Liver (tissue), 9 donors: ENCODE data around the gene INPP5E. TPM values are rescaled to one million over a fixed set of nuclear protein-coding genes. Genes with fewer than 3 reads are reported as not detected.

Source experiments
- DNase-seq: peaks from one replicate; pipeline ENCODE4 v3.0.0-alpha.2; 2017; ENCODE audit warnings: low spot score
- H3K27ac ChIP-seq, 2 donors: one replicate each; pipeline ENCODE4 v1.7.0; 2013; ENCODE audit warnings: inconsistent platforms in 2 of 2, low read length in 2 of 2, control low read depth in 1 of 2, low read depth in 1 of 2, mild to moderate bottlenecking in 1 of 2
- H3K27me3 ChIP-seq, 4 donors: one replicate each; pipeline versions ENCODE4 v1.6.1 to v1.7.0; 2013; ENCODE audit warnings: low read length in 3 of 4, inconsistent platforms in 1 of 4, mild to moderate bottlenecking in 1 of 4, moderate library complexity in 1 of 4; ENCODE audit not compliant: control insufficient read depth in 4 of 4, insufficient read depth in 4 of 4
- H3K36me3 ChIP-seq, 4 donors: one replicate each; pipeline versions ENCODE4 v1.6.1 to v1.7.0; 2013; ENCODE audit warnings: low read length in 3 of 4, mild to moderate bottlenecking in 3 of 4, low read depth in 1 of 4, moderate library complexity in 1 of 4; ENCODE audit not compliant: control insufficient read depth in 4 of 4, insufficient read depth in 3 of 4
- H3K4me1 ChIP-seq, 4 donors: one replicate each; pipeline versions ENCODE4 v1.6.1 to v1.7.0; 2013; ENCODE audit warnings: low read length in 3 of 4, mild to moderate bottlenecking in 3 of 4, moderate library complexity in 1 of 4; ENCODE audit not compliant: control insufficient read depth in 4 of 4, insufficient read depth in 4 of 4
- H3K4me3 ChIP-seq, 3 donors: one replicate each; pipeline versions ENCODE4 v1.6.1 to v1.7.0; 2013; ENCODE audit warnings: low read length in 3 of 3, control low read depth in 1 of 3, low read depth in 1 of 3, mild to moderate bottlenecking in 1 of 3
- H3K9ac ChIP-seq, 2 donors: one replicate each; pipeline ENCODE4 v1.7.0; 2013; ENCODE audit warnings: low read length in 2 of 2, mild to moderate bottlenecking in 2 of 2, moderate library complexity in 2 of 2, control low read depth in 1 of 2, low read depth in 1 of 2
- H3K9me3 ChIP-seq, 4 donors: one replicate each; pipeline versions ENCODE4 v1.6.1 to v1.7.0; 2013; ENCODE audit warnings: low read length in 3 of 4; ENCODE audit not compliant: control insufficient read depth in 4 of 4
- CTCF ChIP-seq: fragments of 150-350 bp; IDR thresholded peaks from 2 replicates; pipeline ENCODE4 v1.5.1; 2017; ENCODE audit warnings: improper control_type of control experiment, low read depth, low read length; ENCODE audit not compliant: missing input control
- EGR1 ChIP-seq, 2 donors: IDR thresholded peaks; 2 replicates each; pipeline ENCODE4 v1.6.1; 2016 to 2018; ENCODE audit warnings: antibody characterized with exemption in 2 of 2, low read depth in 2 of 2
- FOXA2 ChIP-seq: IDR thresholded peaks from 2 replicates; pipeline ENCODE4 v1.6.1; 2016; ENCODE audit warnings: antibody characterized with exemption
- GABPA ChIP-seq, 2 donors: IDR thresholded peaks in 1 of 2; conservative IDR thresholded peaks in 1 of 2; 2 replicates each; pipeline ENCODE4 v1.6.1; 2016; ENCODE audit warnings: antibody characterized with exemption in 2 of 2, mild to moderate bottlenecking in 1 of 2, moderate library complexity in 1 of 2
- HNF4A ChIP-seq, 2 donors: conservative IDR thresholded peaks; 2 replicates each; pipeline ENCODE4 v1.6.1; 2016; ENCODE audit warnings: antibody characterized with exemption in 2 of 2, mild to moderate bottlenecking in 2 of 2
- HNF4G ChIP-seq: IDR thresholded peaks from 2 replicates; pipeline ENCODE4 v1.6.1; 2016; ENCODE audit warnings: antibody characterized with exemption
- JUND ChIP-seq, 2 donors: IDR thresholded peaks; 2 replicates each; pipeline ENCODE4 v1.6.1; 2016; ENCODE audit warnings: antibody characterized with exemption in 2 of 2
- MAX ChIP-seq: IDR thresholded peaks from 2 replicates; pipeline ENCODE4 v1.6.1; 2016; ENCODE audit warnings: antibody characterized with exemption
- NR2F2 ChIP-seq: IDR thresholded peaks from 2 replicates; pipeline ENCODE4 v1.6.1; 2016; ENCODE audit warnings: antibody characterized with exemption
- RAD21 ChIP-seq, 2 donors: IDR thresholded peaks; 2 replicates each; pipeline ENCODE4 v1.6.1; 2016; ENCODE audit warnings: antibody characterized with exemption in 2 of 2, mild to moderate bottlenecking in 2 of 2
- RXRA ChIP-seq, 2 donors: IDR thresholded peaks; 2 replicates each; pipeline ENCODE4 v1.6.1; 2017 to 2018; ENCODE audit warnings: antibody characterized with exemption in 2 of 2, mild to moderate bottlenecking in 1 of 2
- SP1 ChIP-seq: IDR thresholded peaks from 2 replicates; pipeline ENCODE4 v1.6.1; 2018; ENCODE audit warnings: antibody characterized with exemption, mild to moderate bottlenecking
- TAF1 ChIP-seq: conservative IDR thresholded peaks from 2 replicates; pipeline ENCODE4 v1.6.1; 2016; ENCODE audit warnings: antibody characterized with exemption, mild to moderate bottlenecking
- YY1 ChIP-seq: IDR thresholded peaks from 2 replicates; pipeline ENCODE4 v1.6.1; 2016; ENCODE audit warnings: antibody characterized with exemption, mild to moderate bottlenecking
- ZBTB33 ChIP-seq: IDR thresholded peaks from 2 replicates; pipeline ENCODE4 v1.6.1; 2016; ENCODE audit warnings: antibody characterized with exemption
- WGBS: extraction: QIAGEN DNeasy Blood & Tissue Kit; methylation state at CpG from one replicate; pipeline ENCODE4 v1.1.7; 2013; 5-methylcytosine and 5-hydroxymethylcytosine counted together
- polyA plus RNA-seq, 2 donors: library from polyadenylated mRNA; stranded (reverse) in 1 of 2; unstranded in 1 of 2; fragments of 200-250 nt in 1 of 2; fragments of >200 nt in 1 of 2; fragmentation: Nextera tagmentation in 1 of 2; extraction: Ambion mirVana in 1 of 2; gene quantifications; one replicate each; pipeline versions ENCODE4 v1.2.1 to v1.2.3, GENCODE V29; 2013 to 2015
- total RNA-seq, 2 donors: library from RNA; depleted of rRNA; stranded (reverse); fragments of >200 nt; gene quantifications; one replicate each; pipeline ENCODE4 v1.2.3, GENCODE V29; 2014
- TF ChIP-seq, protein P1 (sequence below): IDR thresholded peaks from 2 replicates; pipeline ENCODE4 v1.6.1; 2016; ENCODE audit warnings: antibody characterized with exemption, mild to moderate bottlenecking
- TF ChIP-seq, protein P2 (sequence below): IDR thresholded peaks from 2 replicates; pipeline ENCODE4 v1.6.1; 2016; ENCODE audit warnings: antibody characterized with exemption
- donor health status: healthy.
- donor health status: healthy.
- donor health status: healthy.
- donor health status: healthy.
- donor health status: healthy.

The INPP5E gene
- total and polyA plus RNA-seq, 4 donors: 1.0 to 3.3 (median 2.9) TPM

GRCh38 chr9:136431782-136432350 lies 7.8 kb downstream of the INPP5E start:
- Histone ChIP-seq H3K4me1 (peaks cover 0 to 2% (median under 1%) of the 10 kb centered on the region in 4 donors), H3K27ac (no peak overlapping the region), H3K9ac (no peak overlapping the region), H3K9me3 (no peaks in the 10 kb centered on the region), H3K4me3 (no peak overlapping the region), H3K36me3 (peaks cover 9 to 23% (median 13%) of the 10 kb centered on the region in 4 donors), H3K27me3 (no peaks in the 10 kb centered on the region)
- WGBS: 95% methylated on average over 36 of the region's 36 CpGs
- no peak for DNase-seq
- TF ChIP-seq TAF1: no peak
- TF ChIP-seq ZBTB33: no peak
- TF ChIP-seq SP1: no peak
- TF ChIP-seq CTCF: no peak
- TF ChIP-seq NR2F2: no peak
- TF ChIP-seq YY1: no peak
- TF ChIP-seq EGR1 (IDR thresholded peaks at IDR 0.05; ENCODE audit: low read depth in 2 of 2): no peak
- no peak for TF ChIP-seq GABPA (IDR thresholded peaks at IDR 0.05 in 1 of 2, conservative IDR thresholded peaks at IDR 0.05 in 1 of 2)
- no peak for TF ChIP-seq FOXA2
- no peak for TF ChIP-seq RAD21 (IDR thresholded peaks at IDR 0.05)
- TF ChIP-seq, protein P1, sequence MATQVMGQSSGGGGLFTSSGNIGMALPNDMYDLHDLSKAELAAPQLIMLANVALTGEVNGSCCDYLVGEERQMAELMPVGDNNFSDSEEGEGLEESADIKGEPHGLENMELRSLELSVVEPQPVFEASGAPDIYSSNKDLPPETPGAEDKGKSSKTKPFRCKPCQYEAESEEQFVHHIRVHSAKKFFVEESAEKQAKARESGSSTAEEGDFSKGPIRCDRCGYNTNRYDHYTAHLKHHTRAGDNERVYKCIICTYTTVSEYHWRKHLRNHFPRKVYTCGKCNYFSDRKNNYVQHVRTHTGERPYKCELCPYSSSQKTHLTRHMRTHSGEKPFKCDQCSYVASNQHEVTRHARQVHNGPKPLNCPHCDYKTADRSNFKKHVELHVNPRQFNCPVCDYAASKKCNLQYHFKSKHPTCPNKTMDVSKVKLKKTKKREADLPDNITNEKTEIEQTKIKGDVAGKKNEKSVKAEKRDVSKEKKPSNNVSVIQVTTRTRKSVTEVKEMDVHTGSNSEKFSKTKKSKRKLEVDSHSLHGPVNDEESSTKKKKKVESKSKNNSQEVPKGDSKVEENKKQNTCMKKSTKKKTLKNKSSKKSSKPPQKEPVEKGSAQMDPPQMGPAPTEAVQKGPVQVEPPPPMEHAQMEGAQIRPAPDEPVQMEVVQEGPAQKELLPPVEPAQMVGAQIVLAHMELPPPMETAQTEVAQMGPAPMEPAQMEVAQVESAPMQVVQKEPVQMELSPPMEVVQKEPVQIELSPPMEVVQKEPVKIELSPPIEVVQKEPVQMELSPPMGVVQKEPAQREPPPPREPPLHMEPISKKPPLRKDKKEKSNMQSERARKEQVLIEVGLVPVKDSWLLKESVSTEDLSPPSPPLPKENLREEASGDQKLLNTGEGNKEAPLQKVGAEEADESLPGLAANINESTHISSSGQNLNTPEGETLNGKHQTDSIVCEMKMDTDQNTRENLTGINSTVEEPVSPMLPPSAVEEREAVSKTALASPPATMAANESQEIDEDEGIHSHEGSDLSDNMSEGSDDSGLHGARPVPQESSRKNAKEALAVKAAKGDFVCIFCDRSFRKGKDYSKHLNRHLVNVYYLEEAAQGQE: no peak
- TF ChIP-seq JUND (IDR thresholded peaks at IDR 0.05): no peak
- no peak for TF ChIP-seq HNF4A (conservative IDR thresholded peaks at IDR 0.05)

GRCh38 chr9:136430588-136431234 lies 8.9 kb downstream of the INPP5E start:
- 94% methylated on average over 29 of the region's 29 CpGs for WGBS
- Histone ChIP-seq H3K36me3 (peaks cover 9 to 23% (median 13%) of the 10 kb centered on the region in 4 donors), H3K4me3 (no peak overlapping the region), H3K9ac (no peak overlapping the region), H3K9me3 (no peaks in the 10 kb centered on the region), H3K27me3 (no peaks in the 10 kb centered on the region), H3K4me1 (no peaks in the 10 kb centered on the region), H3K27ac (no peak overlapping the region)
- DNase-seq: no peak
- TF ChIP-seq HNF4A (conservative IDR thresholded peaks at IDR 0.05) (no peak), HNF4G (no peak), RXRA (IDR thresholded peaks at IDR 0.05) (no peak), GABPA (IDR thresholded peaks at IDR 0.05 in 1 of 2, conservative IDR thresholded peaks at IDR 0.05 in 1 of 2) (no peak), YY1 (no peak), MAX (no peak), SP1 (no peak)
- TF ChIP-seq, protein P1: no peak
- TF ChIP-seq, protein P2, sequence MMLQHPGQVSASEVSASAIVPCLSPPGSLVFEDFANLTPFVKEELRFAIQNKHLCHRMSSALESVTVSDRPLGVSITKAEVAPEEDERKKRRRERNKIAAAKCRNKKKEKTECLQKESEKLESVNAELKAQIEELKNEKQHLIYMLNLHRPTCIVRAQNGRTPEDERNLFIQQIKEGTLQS: no peak
